Left lobe of liver (tissue), 2 donors: ENCODE data around the gene FSIP1. TPM values are rescaled to one million over a fixed set of nuclear protein-coding genes. Genes with fewer than 3 reads are reported as not detected.

Source experiments
- ATAC-seq: fragments of 200-7000 bp; cut with Tn5 transposase; one replicate; pipeline ENCODE4 v1.9.1; 2020; ENCODE audit warnings: mild to moderate bottlenecking, moderate library complexity
- DNase-seq: peaks from one replicate; pipeline ENCODE4 v3.0.0-alpha.2; 2020; ENCODE audit warnings: low spot score
- total RNA-seq: library from RNA; stranded (reverse); gene quantifications from one replicate; pipeline ENCODE4 v1.2.1, GENCODE V29; 2021
- donor health status: DM: no; HTN: no; CAD: no; lungs with moderate emphysema.
- donor health status: DM: no; HTN: yes; CAD: no.

FSIP1 gene
- total RNA-seq, 1 donor from 2014 or later, result not detected

DNA sequence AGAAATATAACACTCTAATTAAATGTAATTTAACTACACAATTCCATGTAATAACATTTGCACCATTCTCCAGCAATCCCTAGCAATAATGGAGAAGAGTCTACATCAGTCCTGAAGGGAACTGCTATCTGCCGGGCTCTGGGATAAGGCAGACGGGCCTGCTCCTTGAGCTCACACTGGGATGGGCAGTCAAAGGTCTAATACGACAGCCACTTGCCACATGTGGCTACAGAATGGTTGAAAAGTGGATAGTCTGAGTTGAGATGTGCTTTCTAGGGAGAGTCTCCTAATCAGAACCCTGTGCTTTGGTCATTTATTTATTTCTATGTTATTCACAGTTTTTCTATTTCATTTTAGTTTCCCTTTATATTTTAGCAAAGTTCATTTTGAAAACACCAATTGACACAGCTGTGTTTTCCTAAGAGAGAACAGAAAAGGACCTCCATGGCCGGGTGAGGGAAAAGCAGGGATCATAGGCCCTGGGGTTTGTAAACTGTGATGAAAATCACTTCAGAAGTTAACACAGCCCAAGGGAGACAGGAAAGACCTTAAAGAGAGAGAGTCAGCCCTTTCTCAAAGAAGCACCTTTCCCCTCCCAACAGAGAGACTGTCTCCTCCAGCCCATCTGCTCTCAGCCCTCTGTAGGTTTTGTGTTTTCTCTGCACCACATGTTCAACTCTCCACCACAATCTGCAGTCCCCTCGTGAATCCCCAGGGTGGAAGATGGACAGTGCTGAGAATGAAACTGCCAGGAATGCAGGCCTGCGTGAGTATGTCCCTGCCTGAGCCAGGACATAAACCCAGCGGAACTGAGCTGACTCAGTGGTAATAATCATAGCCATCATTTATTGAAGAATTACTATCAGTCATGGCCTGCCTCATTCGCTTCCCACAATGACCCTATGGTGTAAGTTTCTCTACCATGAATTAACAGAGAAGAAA, 11.6 kb downstream of the FSIP1 start:
- ATAC-seq (no peak), DNase-seq (no peak)

DNA sequence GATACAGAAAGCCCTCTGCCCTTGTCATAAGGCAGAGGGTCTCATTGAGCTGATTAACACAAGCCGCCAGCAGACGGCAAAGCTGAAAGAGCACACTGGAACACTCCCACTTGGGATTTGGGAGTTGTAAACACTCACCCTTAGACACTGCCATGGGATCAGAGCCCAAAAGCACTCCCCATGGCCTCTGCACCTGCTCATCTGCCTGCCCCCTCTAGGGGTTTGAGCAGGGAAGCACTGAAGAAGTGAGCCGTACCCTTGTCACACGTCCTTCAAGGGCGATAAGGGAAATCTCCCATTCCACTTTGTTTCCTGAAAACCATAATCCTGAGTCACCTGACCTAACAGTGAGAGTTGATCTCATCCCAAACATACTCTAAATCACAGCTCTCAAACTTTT, 14.7 kb downstream of the FSIP1 start:
- DNase-seq (no peak), ATAC-seq (no peak)

- ATAC-seq, result no peak
- DNase-seq, result no peak
Measured at GRCh38 chr15:39761006-39761405, 21.6 kb downstream of the FSIP1 start.

- ATAC-seq (peak; percentile 51), DNase-seq (no peak)
Measured at GRCh38 chr15:39756806-39757522, 25.7 kb downstream of the FSIP1 start.

DNA sequence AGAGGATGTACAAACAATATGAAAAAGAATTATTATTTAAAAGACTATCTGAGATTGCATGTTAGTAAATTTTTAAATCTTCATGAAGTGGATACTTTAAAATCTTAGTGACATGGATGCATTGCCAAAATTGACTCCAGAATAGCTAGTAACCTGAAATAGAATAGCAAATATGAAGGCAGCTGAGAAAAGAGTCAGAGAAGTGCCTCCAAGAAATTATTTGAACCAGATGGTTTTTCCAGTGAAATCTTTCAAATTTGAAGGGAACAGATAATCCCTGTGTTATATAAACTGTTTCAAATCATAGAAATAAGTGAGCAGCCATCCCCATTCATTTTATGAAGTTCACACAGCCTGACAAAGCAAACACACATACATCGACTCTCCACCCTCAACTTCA, 29.6 kb downstream of the FSIP1 start:
- ATAC-seq, result no peak
- DNase-seq, result no peak

GRCh38 chr15:39752246-39752645, 30.4 kb downstream of the FSIP1 start:
- no peak for ATAC-seq

GRCh38 chr15:39748276-39748675, 34.4 kb downstream of the FSIP1 start:
- ATAC-seq, result no peak
- DNase-seq, result no peak

More at GRCh38 chr15:39752246-39752645, 30.4 kb downstream of the FSIP1 start:
- DNase-seq, result no peak

GRCh38 chr15:39747326-39747725, 35.3 kb downstream of the FSIP1 start:
- no peak for ATAC-seq
- no peak for DNase-seq

DNA sequence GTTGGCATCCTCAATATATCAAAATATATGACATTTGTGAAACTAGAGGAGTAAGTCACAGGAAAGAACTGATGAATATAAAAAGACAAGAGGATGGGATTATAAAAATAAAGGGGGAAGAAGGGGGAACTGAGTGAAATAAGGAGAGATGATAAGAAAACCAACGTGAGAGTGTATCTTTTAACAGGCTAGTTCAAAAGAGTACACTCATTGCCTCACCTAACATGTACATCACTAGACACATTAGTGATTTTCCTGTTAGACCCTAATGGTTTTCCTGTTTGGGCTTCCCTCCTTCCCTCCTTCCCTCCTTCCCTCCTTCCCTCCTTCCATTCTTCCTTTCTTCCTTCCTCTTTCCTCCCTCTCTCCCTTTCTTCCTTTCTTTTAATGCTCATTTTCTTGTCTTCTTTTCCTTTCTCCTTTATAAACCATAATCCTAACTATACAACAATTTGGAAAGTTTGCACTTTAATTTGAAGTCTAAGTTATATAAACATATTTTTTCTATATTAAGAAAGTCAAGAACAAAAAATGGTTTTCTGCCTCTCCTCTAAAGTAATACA, 35.8 kb downstream of the FSIP1 start:
- DNase-seq, result no peak
- no peak for ATAC-seq

DNA sequence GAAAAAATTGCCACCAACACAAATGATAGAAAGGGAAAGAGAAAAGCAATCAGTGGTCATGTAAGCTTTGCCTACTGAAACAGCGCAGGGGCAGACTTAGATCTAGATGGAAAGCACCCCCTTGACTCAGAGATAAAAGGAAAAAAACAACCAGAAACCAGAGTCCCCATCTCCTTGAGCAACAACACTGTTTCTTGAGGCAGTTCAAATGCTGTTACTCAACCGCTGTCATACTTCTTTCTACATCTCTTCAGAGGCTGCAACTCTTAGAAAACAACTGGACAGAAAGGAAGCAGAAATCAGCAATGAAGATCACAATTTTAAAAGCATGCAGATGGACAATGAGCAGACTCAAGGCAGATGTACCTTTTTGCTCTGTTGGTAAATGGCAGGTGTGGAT, 36.5 kb downstream of the FSIP1 start:
- DNase-seq (no peak), ATAC-seq (no peak)

DNA sequence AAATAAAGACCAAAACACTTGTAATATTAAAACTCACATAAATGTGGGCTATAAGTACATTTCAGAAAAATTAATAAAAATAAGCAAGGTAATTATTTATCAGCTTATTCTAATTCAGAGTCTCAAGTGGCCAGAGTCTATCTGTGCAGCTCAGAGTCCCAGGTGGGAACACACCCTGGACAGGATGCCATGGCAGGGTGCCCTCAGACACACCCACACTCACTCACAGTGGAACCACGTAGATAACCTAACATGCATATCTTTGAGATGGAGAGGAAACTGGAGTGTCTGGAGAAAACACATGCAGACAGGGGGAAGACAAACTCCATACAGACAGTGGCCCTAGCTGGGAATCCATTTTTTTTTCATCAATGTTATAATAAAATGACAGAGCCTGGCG, 37.2 kb downstream of the FSIP1 start:
- no peak for DNase-seq
- no peak for ATAC-seq

GRCh38 chr15:39744334-39745103, 38.1 kb downstream of the FSIP1 start:
- ATAC-seq (no peak), DNase-seq (no peak)

DNA sequence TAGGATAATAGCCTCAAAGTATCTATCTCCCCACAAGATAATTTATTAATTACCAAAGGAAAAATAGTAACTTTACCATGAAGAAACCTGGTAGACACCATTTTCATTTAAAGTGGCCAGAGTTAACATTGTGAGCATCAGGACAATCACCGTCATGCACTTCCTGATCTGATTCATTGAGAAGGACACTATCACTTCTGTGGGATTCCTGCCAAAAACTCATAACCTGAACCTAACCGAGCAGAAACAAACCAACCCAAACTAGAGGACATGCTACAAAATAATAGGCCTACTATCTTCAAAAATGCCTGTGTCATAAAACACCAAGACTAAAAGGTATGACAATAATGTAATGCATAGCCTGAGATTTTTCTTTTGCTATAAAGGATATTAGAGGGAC, 39.0 kb downstream of the FSIP1 start:
- no peak for ATAC-seq
- DNase-seq, result no peak

GRCh38 chr15:39741258-39741657, 41.4 kb downstream of the FSIP1 start:
- ATAC-seq, result no peak
- no peak for DNase-seq

GRCh38 chr15:39738998-39739397, 43.6 kb downstream of the FSIP1 start:
- ATAC-seq (no peak), DNase-seq (no peak)

GRCh38 chr15:39737196-39737550, 45.5 kb downstream of the FSIP1 start:
- ATAC-seq (no peak), DNase-seq (no peak)

- DNase-seq, result no peak
Measured at GRCh38 chr15:39736412-39737195, 46.0 kb downstream of the FSIP1 start.

DNA sequence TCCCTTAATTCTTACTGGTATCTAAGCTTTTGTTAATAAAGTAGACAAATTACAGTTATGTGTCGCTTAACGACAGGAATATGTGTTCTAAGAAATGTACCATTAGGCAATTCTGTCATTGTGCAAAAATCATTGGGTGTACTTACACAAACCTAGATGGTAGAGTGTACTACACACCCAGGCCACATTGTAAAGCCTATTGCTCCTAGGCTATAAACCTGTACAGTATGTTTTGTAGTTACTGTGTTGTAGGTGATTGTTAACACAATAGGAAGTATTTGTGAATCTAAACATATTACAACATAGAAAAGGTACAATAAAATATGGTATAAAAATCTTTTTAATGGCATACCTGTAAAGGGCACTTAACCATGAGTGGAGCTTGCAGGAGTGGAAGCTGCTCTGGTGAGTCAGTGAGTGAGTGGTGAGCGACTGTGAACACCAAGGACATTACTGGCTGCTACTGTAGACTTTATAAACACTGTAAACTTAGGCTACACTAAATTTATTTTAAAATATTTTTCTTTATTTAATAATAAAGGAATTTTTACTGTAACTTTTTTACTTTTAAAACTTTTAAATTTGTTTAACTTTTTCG, 47.4 kb downstream of the FSIP1 start:
- DNase-seq (no peak), ATAC-seq (no peak)

More at GRCh38 chr15:39736412-39737195, 46.0 kb downstream of the FSIP1 start:
- ATAC-seq, result no peak

DNA sequence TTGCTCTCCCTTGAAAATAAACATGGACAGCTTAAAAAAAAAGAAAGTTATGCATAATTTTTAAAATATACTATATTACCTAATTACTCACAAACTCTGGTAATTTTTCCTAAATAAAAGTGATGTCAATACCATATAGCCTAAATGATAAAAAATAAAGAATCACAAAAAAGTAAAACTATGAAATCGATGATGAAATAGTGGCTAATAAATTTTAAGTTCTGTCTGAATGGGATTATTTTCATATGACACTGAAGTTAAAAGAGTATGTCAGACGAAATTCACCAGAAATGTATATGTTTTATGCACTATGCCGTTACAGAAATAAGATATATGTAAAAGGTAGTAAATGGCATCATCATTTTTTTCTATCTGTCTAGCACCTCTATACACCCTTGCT, 51.4 kb downstream of the FSIP1 start:
- ATAC-seq (no peak), DNase-seq (no peak)

GRCh38 chr15:39730552-39730951, 52.1 kb downstream of the FSIP1 start:
- no peak for ATAC-seq
- no peak for DNase-seq
